MCF 10A (cell line): ENCODE results near the gene ASZ1. TPM values are rescaled to one million over a fixed set of nuclear protein-coding genes. Genes with fewer than 3 reads are reported as not detected.
"Not testable (repeated sequence)": the region's sequence is repeated elsewhere in the genome, so short reads cannot be mapped to it uniquely, and the experiment has no call there.

Experiments used
- BruUV-seq: library from RNA; stranded (reverse); fragments of 400-500 nt; replicated peaks from 2 replicates; lab custom pipeline; 2021; lab: Mats Ljungman, UMichigan
- CTCF ChIA-PET: fragments of 300-600 bp; sonication (Branson Sonifier 250); formaldehyde crosslinking; extraction: SDS; loops from one replicate; lab custom pipeline; 2021; ENCODE audit warnings: antibody characterized with exemption, inconsistent platforms; lab: Yijun Ruan, JAX
- POLR2A ChIA-PET: fragments of 300-600, 350-650 bp; sonication (Branson Sonifier 250); formaldehyde crosslinking; extraction: SDS; loops from one replicate; lab custom pipeline; 2020; ENCODE audit warnings: antibody characterized with exemption, inconsistent platforms; lab: Yijun Ruan, JAX
- DNase-seq: peaks from one replicate; pipeline ENCODE4 v3.0.0-alpha.2; 2018; ENCODE audit not compliant: unreplicated experiment
- H3K27ac Mint-ChIP-seq: one replicate; pipeline ENCODE4 v1.8.0; 2022; ENCODE audit warnings: mild to moderate bottlenecking, low read depth, mixed read lengths; ENCODE audit not compliant: unreplicated experiment
- H3K27me3 Mint-ChIP-seq: one replicate; pipeline ENCODE4 v1.8.0; 2022; ENCODE audit warnings: mixed read lengths; ENCODE audit not compliant: insufficient read depth, unreplicated experiment
- H3K36me3 Mint-ChIP-seq: one replicate; pipeline ENCODE4 v1.8.0; 2022; ENCODE audit warnings: mild to moderate bottlenecking, moderate library complexity, mixed read lengths; ENCODE audit not compliant: insufficient read depth, unreplicated experiment
- H3K4me1 Mint-ChIP-seq: one replicate; pipeline ENCODE4 v1.8.0; 2022; ENCODE audit warnings: mixed read lengths; ENCODE audit not compliant: insufficient read depth, unreplicated experiment
- H3K4me3 Mint-ChIP-seq: one replicate; pipeline ENCODE4 v1.8.0; 2022; ENCODE audit warnings: mild to moderate bottlenecking, moderate library complexity, mixed read lengths; ENCODE audit not compliant: unreplicated experiment
- H3K9me3 Mint-ChIP-seq: one replicate; pipeline ENCODE4 v1.8.0; 2022; ENCODE audit warnings: mixed read lengths; ENCODE audit not compliant: unreplicated experiment
- intact Hi-C: fragments of 100-400 bp; cut with micrococcal nuclease; formaldehyde crosslinking; loops from 2 replicates; pipeline ENCODE4 v1.14.1; 2022
- total RNA-seq: library from RNA; stranded (reverse); gene quantifications from 2 replicates; pipeline ENCODE4 v1.2.3, GENCODE V29; 2022
- TF ChIP-seq, protein P1 (sequence below): fragments of 200-600 bp; IDR thresholded peaks from one replicate; pipeline ENCODE4 v1.8.0; 2022; ENCODE audit warnings: antibody characterized with exemption, mild to moderate bottlenecking; ENCODE audit not compliant: unreplicated experiment

ASZ1 gene
- total RNA-seq, 1 experiment from 2014 or later: not detected

DNA sequence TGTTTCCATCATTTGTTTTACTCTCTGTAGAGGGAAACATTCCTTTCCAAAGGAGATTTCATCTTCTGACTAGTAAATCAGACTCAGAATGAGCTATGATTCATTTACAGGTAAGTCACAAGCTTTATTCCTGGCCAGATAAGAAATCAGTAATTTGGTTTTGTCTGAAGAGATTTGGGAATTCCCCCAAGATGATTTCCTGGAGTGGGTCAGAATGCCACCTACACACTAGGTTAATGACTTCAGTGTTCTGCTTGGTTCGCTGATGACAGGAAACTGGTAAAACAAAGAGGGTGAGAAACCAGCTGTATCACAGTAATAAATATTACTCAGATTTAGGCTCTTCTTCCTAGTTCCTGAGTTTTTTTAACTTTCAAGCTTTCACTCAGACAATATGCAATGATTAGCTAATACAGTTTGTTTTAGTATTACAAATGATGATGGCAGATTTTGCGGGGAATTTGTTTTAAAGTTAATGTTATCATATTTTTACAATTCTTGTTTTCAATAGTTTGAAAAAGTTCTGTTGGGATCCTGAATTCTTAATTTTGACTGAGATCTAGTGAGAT is 8.3 kb upstream of the ASZ1 start:
- Mint-ChIP-seq H3K36me3 (no peaks in the 10 kb centered on the region), H3K27ac (no peak overlapping the region), H3K9me3 (no peaks in the 10 kb centered on the region), H3K4me3 (no peak overlapping the region), H3K27me3 (peaks cover 96% of the 10 kb centered on the region), H3K4me1 (no peaks in the 10 kb centered on the region)
- CTCF ChIA-PET: no interaction called here
- POLR2A ChIA-PET: no interaction called here
- TF ChIP-seq, protein P1, sequence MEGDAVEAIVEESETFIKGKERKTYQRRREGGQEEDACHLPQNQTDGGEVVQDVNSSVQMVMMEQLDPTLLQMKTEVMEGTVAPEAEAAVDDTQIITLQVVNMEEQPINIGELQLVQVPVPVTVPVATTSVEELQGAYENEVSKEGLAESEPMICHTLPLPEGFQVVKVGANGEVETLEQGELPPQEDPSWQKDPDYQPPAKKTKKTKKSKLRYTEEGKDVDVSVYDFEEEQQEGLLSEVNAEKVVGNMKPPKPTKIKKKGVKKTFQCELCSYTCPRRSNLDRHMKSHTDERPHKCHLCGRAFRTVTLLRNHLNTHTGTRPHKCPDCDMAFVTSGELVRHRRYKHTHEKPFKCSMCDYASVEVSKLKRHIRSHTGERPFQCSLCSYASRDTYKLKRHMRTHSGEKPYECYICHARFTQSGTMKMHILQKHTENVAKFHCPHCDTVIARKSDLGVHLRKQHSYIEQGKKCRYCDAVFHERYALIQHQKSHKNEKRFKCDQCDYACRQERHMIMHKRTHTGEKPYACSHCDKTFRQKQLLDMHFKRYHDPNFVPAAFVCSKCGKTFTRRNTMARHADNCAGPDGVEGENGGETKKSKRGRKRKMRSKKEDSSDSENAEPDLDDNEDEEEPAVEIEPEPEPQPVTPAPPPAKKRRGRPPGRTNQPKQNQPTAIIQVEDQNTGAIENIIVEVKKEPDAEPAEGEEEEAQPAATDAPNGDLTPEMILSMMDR: no peak
- no peak for DNase-seq
- BruUV-seq: no TSS peak
- intact Hi-C loops: no loop called here

DNA sequence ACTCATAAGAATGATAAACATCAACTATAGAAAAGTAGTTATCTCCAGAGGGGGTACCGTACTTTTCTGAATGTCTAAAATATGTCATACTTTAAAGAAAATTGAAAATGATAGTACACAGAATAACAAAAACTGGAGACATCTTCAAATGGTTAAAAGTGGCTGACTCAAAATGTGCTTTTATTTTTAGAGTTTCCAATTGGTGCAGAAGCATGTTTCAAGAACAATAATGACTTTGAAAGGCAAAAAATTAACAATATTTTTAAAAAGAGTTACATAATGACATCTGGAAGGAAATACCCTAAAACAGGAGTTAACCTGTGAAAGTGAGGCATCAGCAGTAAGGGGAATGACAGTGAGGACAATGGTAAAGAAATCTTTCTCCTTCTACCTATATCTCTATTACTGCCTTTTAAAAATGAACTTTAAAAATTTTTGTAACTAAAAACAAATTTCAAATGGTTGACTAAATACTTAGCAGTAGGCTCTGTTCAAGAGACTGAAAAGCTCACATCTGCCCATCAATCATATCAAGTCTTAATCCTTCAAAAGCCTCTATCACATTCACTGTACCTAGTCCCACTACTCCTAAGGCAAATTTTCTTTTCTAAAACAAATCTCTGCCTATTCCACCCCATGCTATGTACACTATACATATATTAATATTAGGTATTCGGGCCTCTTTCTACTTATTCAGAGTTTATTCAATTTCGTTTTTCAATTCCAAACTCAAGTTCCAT is 3.0 kb downstream of the ASZ1 start:
- no peak overlapping the region for H3K27ac Mint-ChIP-seq

DNA sequence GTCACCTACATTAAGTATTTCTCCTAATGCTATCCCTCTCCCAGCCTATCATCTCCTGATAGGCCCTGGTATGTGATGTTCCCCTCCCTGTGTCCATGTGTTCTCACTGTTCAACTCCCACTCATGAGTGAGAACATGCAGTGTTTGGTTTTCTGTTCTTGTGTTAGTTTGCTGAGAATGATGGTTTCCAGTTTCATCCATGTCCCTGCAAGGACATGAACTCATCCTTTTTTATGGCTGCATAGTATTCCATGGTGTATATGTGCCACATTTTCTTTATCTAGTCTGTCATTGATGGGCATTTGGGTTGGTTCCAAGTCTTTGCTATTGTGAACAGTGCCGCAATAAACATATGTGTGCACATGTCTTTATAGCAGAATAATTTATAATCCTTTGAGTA is 12.7 kb downstream of the ASZ1 start:
- CTCF ChIA-PET: interaction anchor here (1.3 kb wide), 1 partner anchor 15 kb away, joined by 3 read pairs; no protein-coding TSS in a partner anchor
- intact Hi-C loops, H3K4me1 Mint-ChIP-seq, H3K27ac Mint-ChIP-seq, BruUV-seq, POLR2A ChIA-PET, DNase-seq, H3K36me3 Mint-ChIP-seq, H3K4me3 Mint-ChIP-seq, H3K9me3 Mint-ChIP-seq: not testable (repeated sequence)
- peaks cover 82% of the 10 kb centered on the region for H3K27me3 Mint-ChIP-seq

More for the DNA sequence above, 3.0 kb downstream of the ASZ1 start:
- DNase-seq: no peak
- BruUV-seq: no TSS peak
- Mint-ChIP-seq H3K27me3 (peaks cover 63% of the 10 kb centered on the region), H3K4me3 (no peak overlapping the region), H3K9me3 (no peaks in the 10 kb centered on the region), H3K36me3 (no peaks in the 10 kb centered on the region), H3K4me1 (no peaks in the 10 kb centered on the region)
- ChIA-PET POLR2A (no interaction called here), CTCF (no interaction called here)
- TF ChIP-seq, protein P1: no peak
- intact Hi-C loops: no loop called here

DNA sequence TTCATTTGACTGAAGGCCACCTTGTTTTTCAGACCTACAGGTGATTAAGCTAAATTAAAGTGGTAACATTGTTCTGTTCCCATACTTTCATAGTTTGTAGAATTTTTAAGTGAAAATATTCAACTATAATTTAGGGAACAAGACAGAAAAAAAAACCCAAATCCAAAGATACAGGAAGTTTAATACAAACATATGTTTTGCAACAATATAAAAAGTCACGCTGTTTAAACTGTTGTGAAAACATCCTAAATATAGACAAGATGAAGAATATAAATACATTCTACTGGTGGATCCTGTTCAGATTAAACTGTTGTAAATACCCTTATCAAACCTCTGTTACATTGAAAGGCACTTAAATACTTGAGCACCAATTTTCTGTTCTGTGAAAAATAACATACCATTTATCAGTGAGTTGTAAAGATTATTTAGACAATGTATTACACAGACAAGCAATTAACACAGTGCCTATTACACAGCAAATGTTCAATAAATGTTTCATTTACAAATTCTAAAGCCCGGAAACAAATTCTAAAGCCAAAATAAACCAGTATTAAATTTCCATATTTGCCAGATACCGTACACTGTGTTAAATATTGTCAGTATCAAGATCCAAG is 14.2 kb downstream of the ASZ1 start:
- Mint-ChIP-seq H3K4me3 (no peak overlapping the region), H3K27me3 (peaks cover 81% of the 10 kb centered on the region), H3K36me3 (no peaks in the 10 kb centered on the region), H3K4me1 (no peaks in the 10 kb centered on the region), H3K27ac (no peak overlapping the region), H3K9me3 (no peaks in the 10 kb centered on the region)
- intact Hi-C loops: no loop called here
- no peak for DNase-seq
- CTCF ChIA-PET: interaction anchor here (0.7 to 1.3 kb wide), 2 partner anchors 13 to 919 kb away, joined by 3 read pairs; no protein-coding TSS in a partner anchor
- POLR2A ChIA-PET: no interaction called here
- BruUV-seq: no TSS peak
- TF ChIP-seq, protein P1: no peak
